ENCODE data around the gene GALNT14.

The GALNT14 gene

GRCh38 chr2:30992781-30993180 is 145.5 kb downstream of the GALNT14 start:
- no peak overlapping the region for H3K4me3 ChIP-seq (ENCODE audit: low read depth, low read length)
- TF ChIP-seq CTCF (IDR thresholded peaks at IDR 0.05; ENCODE audit: borderline replicate concordance, insufficient read depth, low read depth, low read length): no peak

- no peak for TF ChIP-seq CTCF (IDR thresholded peaks at IDR 0.05; ENCODE audit: borderline replicate concordance, insufficient read depth, low read depth, low read length)
- H3K4me3 ChIP-seq (ENCODE audit: low read depth, low read length): no peak overlapping the region
Measured at GRCh38 chr2:30990671-30991070, 147.6 kb downstream of the GALNT14 start.

- H3K4me3 ChIP-seq (ENCODE audit: low read depth, low read length): no peak overlapping the region
- TF ChIP-seq CTCF (IDR thresholded peaks at IDR 0.05; ENCODE audit: borderline replicate concordance, insufficient read depth, low read depth, low read length): no peak
Measured at GRCh38 chr2:30990176-30990575, 148.1 kb downstream of the GALNT14 start.

GRCh38 chr2:30989746-30990145 is 148.5 kb downstream of the GALNT14 start:
- TF ChIP-seq CTCF (IDR thresholded peaks at IDR 0.05; ENCODE audit: borderline replicate concordance, insufficient read depth, low read depth, low read length): no peak
- no peak overlapping the region for H3K4me3 ChIP-seq (ENCODE audit: low read depth, low read length)

GRCh38 chr2:30987566-30987965 is 150.7 kb downstream of the GALNT14 start:
- no peak for TF ChIP-seq CTCF (IDR thresholded peaks at IDR 0.05; ENCODE audit: borderline replicate concordance, insufficient read depth, low read depth, low read length)

GRCh38 chr2:30986231-30986580 is 152.0 kb downstream of the GALNT14 start:
- no peak for TF ChIP-seq CTCF (IDR thresholded peaks at IDR 0.05; ENCODE audit: borderline replicate concordance, insufficient read depth, low read depth, low read length)

More at GRCh38 chr2:30987566-30987965, 150.7 kb downstream of the GALNT14 start:
- no peak overlapping the region for H3K4me3 ChIP-seq (ENCODE audit: low read depth, low read length)

GRCh38 chr2:30985493-30986230 is 152.6 kb downstream of the GALNT14 start:
- TF ChIP-seq CTCF (IDR thresholded peaks at IDR 0.05; ENCODE audit: borderline replicate concordance, insufficient read depth, low read depth, low read length): no peak

More at GRCh38 chr2:30986231-30986580, 152.0 kb downstream of the GALNT14 start:
- H3K4me3 ChIP-seq (ENCODE audit: low read depth, low read length): no peak overlapping the region

More at GRCh38 chr2:30985493-30986230, 152.6 kb downstream of the GALNT14 start:
- no peak overlapping the region for H3K4me3 ChIP-seq (ENCODE audit: low read depth, low read length)

Measured in GM12875 (cell line).